Spleen (tissue), 11 donors: ENCODE data around the gene HDDC2. TPM values are rescaled to one million over a fixed set of nuclear protein-coding genes. Genes with fewer than 3 reads are reported as not detected.

Source experiments
- DNase-seq: peaks from one replicate; pipeline ENCODE4 v3.0.0-alpha.2; 2020
- H3K27ac ChIP-seq, 8 donors: fragments of 200-600 bp; sonication (generic) in 7 of 8; 1 replicate in 4 of 8; 2 replicates in 4 of 8; pipeline versions ENCODE4 v1.5.0 to v1.8.0; 2016 to 2021; ENCODE audit warnings: inconsistent platforms in 4 of 8, mild to moderate bottlenecking in 4 of 8, moderate library complexity in 1 of 8
- H3K27me3 ChIP-seq, 7 donors: fragments of 200-600 bp; sonication (generic) in 6 of 7; replicated peaks in 1 of 7; 1 replicate in 4 of 7; 2 replicates in 3 of 7; pipeline versions ENCODE4 v1.5.0 to v1.8.0; 2016 to 2021; ENCODE audit warnings: inconsistent platforms in 3 of 7, mild to moderate bottlenecking in 1 of 7
- H3K36me3 ChIP-seq, 6 donors: fragments of 200-600 bp; sonication (generic) in 5 of 6; 1 replicate in 4 of 6; 2 replicates in 2 of 6; pipeline versions ENCODE4 v1.5.0 to v1.8.0; 2016 to 2021; ENCODE audit warnings: inconsistent platforms in 2 of 6
- H3K4me1 ChIP-seq, 6 donors: fragments of 200-600 bp; sonication (generic) in 5 of 6; 1 replicate in 3 of 6; 2 replicates in 3 of 6; pipeline versions ENCODE4 v1.5.0 to v1.8.0; 2016 to 2021; ENCODE audit warnings: inconsistent platforms in 3 of 6
- H3K4me3 ChIP-seq, 8 donors: fragments of 200-600 bp; sonication (generic) in 7 of 8; 1 replicate in 4 of 8; 2 replicates in 4 of 8; pipeline versions ENCODE4 v1.5.0 to v1.8.0; 2016 to 2021; ENCODE audit warnings: inconsistent platforms in 4 of 8, mild to moderate bottlenecking in 4 of 8, moderate library complexity in 2 of 8
- H3K9me3 ChIP-seq, 8 donors: fragments of 200-600 bp; sonication (generic) in 7 of 8; 1 replicate in 4 of 8; 2 replicates in 4 of 8; pipeline versions ENCODE4 v1.5.0 to v1.8.0; 2016 to 2021; ENCODE audit warnings: inconsistent platforms in 4 of 8
- POLR2A ChIP-seq, 3 donors: fragments of 450-650 bp; IDR thresholded peaks; one replicate each; pipeline ENCODE4 v1.5.1; 2017; ENCODE audit warnings: antibody characterized with exemption in 3 of 3, mild to moderate bottlenecking in 1 of 3
- POLR2AphosphoS5 ChIP-seq, 3 donors: sonication (generic); formaldehyde crosslinking; IDR thresholded peaks; one replicate each; pipeline ENCODE4 v1.5.1; 2017; ENCODE audit warnings: antibody characterized with exemption in 3 of 3
- WGBS, 5 donors: extraction: QIAGEN DNeasy Blood & Tissue Kit in 3 of 5; methylation state at CpG; one replicate each; pipeline versions ENCODE4 v1.1.5 to v1.1.7; 2013 to 2018; 5-methylcytosine and 5-hydroxymethylcytosine counted together
- intact Hi-C: fragments of 100-400 bp; cut with DNase I; formaldehyde crosslinking; loops from one replicate; pipeline ENCODE4 v1.15.0; 2023; ENCODE audit warnings: low total_unique reads
- polyA plus RNA-seq, 3 donors: library from polyadenylated mRNA; stranded (reverse); fragments of 200-250 nt; gene quantifications; one replicate each; pipeline ENCODE4 v1.2.1, GENCODE V29; 2013
- total RNA-seq, 7 donors: library from RNA; depleted of rRNA in 3 of 7; stranded (reverse); fragments of >200 nt in 3 of 7; fragmentation: NEBNext Ultra II Directional in 4 of 7; extraction: Animal tissue kit (Norgen Biotek cat#: 25700) in 4 of 7; gene quantifications; one replicate each; pipeline versions ENCODE4 v1.1.0 to v1.2.1, GENCODE V29; 2016 to 2021
- TF ChIP-seq, protein P1 (sequence below), 11 experiments: fragments of 200-600 bp in 7 of 11; fragments of 450-650 bp in 4 of 11; sonication (generic) in 4 of 11; IDR thresholded peaks in 8 of 11; conservative IDR thresholded peaks in 3 of 11; 1 replicate in 7 of 11; 2 replicates in 4 of 11; pipeline versions ENCODE4 v1.4.0 to v1.8.0; 2016 to 2021; ENCODE audit warnings: antibody characterized with exemption in 11 of 11, inconsistent platforms in 4 of 11, mild to moderate bottlenecking in 1 of 11
- donor health status: healthy with polysubstance abuse.
- donor health status: DM: no; HTN: no; CAD: no; lungs with moderate emphysema.
- donor health status: DM: no; HTN: no; CAD: no.
- donor health status: Bipolar disorder and iron deficiency.
- donor health status: healthy.
- donor health status: DM: no; HTN: no; CAD: no.
- donor health status: DM: yes; HTN: yes; CAD: no.

HDDC2 gene
- total and polyA plus RNA-seq, 10 donors = 22.4 to 68.7 (median 38.7) TPM

DNA sequence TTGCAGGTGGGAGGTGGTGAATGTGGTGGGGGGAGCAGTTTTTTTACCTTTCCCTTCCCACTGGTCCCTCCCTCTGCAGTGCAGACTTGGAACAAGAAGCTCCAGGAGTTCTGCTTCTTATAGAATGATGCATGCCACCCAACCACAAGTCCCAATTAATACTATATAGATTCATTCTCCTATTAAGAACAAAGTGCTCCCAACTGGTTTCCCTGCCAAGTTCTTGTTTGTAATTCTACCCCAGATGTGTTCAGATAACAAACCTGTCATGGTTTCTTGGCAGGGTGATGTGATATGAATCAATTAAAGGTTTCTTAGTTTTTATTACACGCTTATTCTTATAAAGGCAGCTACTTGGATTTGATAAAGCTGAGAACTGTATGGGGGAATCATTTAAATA is 23.9 kb downstream of the HDDC2 start:
- WGBS, 5 donors = 95 to 100% (median 97%) methylated on average over 1 of the region's 1 CpG
- Histone ChIP-seq H3K4me1 (no peaks in the 10 kb centered on the region), H3K27ac (no peak overlapping the region), H3K4me3 (no peak overlapping the region), H3K9me3 (peaks cover 0 to 14% (median 6%) of the 10 kb centered on the region in 8 donors), H3K27me3 (no peaks in the 10 kb centered on the region), H3K36me3 (peaks cover 0 to 89% (median 48%) of the 10 kb centered on the region in 6 donors)
- intact Hi-C loops = no loop called here
- TF ChIP-seq POLR2AphosphoS5 (IDR thresholded peaks at IDR 0.05) (no peak), POLR2A (IDR thresholded peaks at IDR 0.05) (no peak)
- TF ChIP-seq, protein P1, sequence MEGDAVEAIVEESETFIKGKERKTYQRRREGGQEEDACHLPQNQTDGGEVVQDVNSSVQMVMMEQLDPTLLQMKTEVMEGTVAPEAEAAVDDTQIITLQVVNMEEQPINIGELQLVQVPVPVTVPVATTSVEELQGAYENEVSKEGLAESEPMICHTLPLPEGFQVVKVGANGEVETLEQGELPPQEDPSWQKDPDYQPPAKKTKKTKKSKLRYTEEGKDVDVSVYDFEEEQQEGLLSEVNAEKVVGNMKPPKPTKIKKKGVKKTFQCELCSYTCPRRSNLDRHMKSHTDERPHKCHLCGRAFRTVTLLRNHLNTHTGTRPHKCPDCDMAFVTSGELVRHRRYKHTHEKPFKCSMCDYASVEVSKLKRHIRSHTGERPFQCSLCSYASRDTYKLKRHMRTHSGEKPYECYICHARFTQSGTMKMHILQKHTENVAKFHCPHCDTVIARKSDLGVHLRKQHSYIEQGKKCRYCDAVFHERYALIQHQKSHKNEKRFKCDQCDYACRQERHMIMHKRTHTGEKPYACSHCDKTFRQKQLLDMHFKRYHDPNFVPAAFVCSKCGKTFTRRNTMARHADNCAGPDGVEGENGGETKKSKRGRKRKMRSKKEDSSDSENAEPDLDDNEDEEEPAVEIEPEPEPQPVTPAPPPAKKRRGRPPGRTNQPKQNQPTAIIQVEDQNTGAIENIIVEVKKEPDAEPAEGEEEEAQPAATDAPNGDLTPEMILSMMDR (IDR thresholded peaks at IDR 0.05 in 8 of 11, conservative IDR thresholded peaks at IDR 0.05 in 3 of 11) = no peak
- no peak for DNase-seq

DNA sequence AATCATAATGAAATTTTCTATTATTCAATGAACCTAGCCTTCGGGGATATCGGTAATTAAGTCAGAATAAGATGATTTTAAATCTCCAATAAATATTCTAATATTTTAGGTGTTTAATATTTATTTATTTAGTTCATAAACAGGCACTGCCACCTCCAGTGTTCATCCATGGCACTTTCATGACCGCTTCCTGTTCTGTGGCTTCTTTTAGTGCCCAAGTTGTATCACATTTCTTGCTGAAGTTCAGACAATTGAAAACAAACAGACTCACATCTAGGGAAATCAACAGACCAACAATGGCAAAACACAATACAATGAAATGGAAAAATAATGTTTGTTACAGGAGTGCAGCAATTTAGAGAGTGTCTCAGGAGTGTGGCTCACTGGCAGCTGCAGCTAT is 26.0 kb downstream of the HDDC2 start:
- H3K9me3 ChIP-seq = peaks cover 0 to 5% (median 0%) of the 10 kb centered on the region in 8 donors
- TF ChIP-seq, protein P1 (IDR thresholded peaks at IDR 0.05 in 8 of 11, conservative IDR thresholded peaks at IDR 0.05 in 3 of 11) = no peak
- TF ChIP-seq POLR2A (IDR thresholded peaks at IDR 0.05) (no peak), POLR2AphosphoS5 (IDR thresholded peaks at IDR 0.05) (no peak)
- H3K27ac ChIP-seq = no peak overlapping the region
- peaks cover 0 to 89% (median 48%) of the 10 kb centered on the region in 6 donors for H3K36me3 ChIP-seq
- H3K4me3 ChIP-seq = no peak overlapping the region
- H3K4me1 ChIP-seq = no peaks in the 10 kb centered on the region
- intact Hi-C loops = no loop called here
- DNase-seq = no peak
- 94 to 96% (median 95%) methylated on average over 3 of the region's 3 CpGs for WGBS, 5 donors
- no peaks in the 10 kb centered on the region for H3K27me3 ChIP-seq

DNA sequence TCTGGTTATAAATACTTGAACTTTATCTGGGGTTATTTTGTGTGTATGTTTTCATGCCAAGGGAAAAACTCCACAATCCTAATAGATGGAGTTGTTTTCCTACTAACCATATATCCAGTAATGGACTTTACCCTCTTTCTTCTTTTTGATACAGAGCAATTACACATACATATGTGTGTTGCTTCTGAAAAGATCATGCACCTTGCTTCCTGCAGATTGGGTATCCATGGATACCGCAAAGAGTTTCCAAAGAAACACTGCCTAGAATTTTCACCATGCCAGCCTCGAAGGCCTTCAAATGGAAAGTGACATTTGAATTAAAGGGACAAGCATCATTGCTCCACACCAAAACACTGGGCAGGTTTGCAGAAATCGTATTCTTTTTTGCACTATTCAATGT is 26.8 kb downstream of the HDDC2 start:
- H3K4me1 ChIP-seq = no peaks in the 10 kb centered on the region
- whole genome bisulfite sequencing, 5 donors = 88 to 92% (median 91%) methylated on average over 3 of the region's 3 CpGs
- H3K4me3 ChIP-seq = no peak overlapping the region
- no peaks in the 10 kb centered on the region for H3K27me3 ChIP-seq
- H3K9me3 ChIP-seq = no peaks in the 10 kb centered on the region
- no peak for DNase-seq
- intact Hi-C loops = no loop called here
- peaks cover 0 to 81% (median 40%) of the 10 kb centered on the region in 6 donors for H3K36me3 ChIP-seq
- TF ChIP-seq POLR2A (IDR thresholded peaks at IDR 0.05) (no peak), POLR2AphosphoS5 (IDR thresholded peaks at IDR 0.05) (no peak)
- TF ChIP-seq, protein P1 (IDR thresholded peaks at IDR 0.05 in 8 of 11, conservative IDR thresholded peaks at IDR 0.05 in 3 of 11) = no peak
- no peak overlapping the region for H3K27ac ChIP-seq

DNA sequence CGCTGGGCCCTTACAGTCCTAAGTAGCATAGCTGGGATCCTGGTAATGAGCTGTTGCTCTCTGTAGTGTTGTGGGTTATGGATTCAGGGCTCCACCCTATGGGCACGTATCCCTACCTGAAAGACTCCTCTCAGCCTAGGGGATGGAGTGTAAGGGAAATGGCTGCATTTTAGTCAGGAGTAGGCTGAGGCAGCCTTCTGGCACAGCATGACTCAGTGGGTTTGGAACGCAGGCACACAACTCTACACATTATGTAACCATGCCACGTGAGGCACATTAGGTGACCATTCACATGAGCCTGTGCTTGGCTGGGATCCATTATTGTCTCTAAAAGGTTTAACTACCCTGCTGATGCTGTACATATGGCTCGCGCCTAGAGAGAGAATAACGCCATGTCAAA is 27.8 kb downstream of the HDDC2 start:
- Histone ChIP-seq H3K4me3 (no peak overlapping the region), H3K9me3 (no peaks in the 10 kb centered on the region), H3K36me3 (peaks cover 0 to 76% (median 39%) of the 10 kb centered on the region in 6 donors), H3K4me1 (no peaks in the 10 kb centered on the region), H3K27me3 (no peaks in the 10 kb centered on the region), H3K27ac (no peak overlapping the region)
- 94 to 99% (median 96%) methylated on average over 7 of the region's 7 CpGs for WGBS, 5 donors
- TF ChIP-seq POLR2AphosphoS5 (IDR thresholded peaks at IDR 0.05) = no peak
- TF ChIP-seq, protein P1 (IDR thresholded peaks at IDR 0.05 in 8 of 11, conservative IDR thresholded peaks at IDR 0.05 in 3 of 11) = no peak
- no peak for TF ChIP-seq POLR2A (IDR thresholded peaks at IDR 0.05)
- DNase-seq = no peak
- intact Hi-C loops = no loop called here
